H1 (cell line): ENCODE data around the gene ERAS. TPM values are rescaled to one million over a fixed set of nuclear protein-coding genes. Genes with fewer than 3 reads are reported as not detected.

Experiments
- CTCF ChIA-PET: fragments of 300-600 bp; sonication (Branson Sonifier 250); formaldehyde crosslinking; loops from one replicate; lab custom pipeline; 2021; ENCODE audit not compliant: partially characterized antibody; lab: Charles Lee
- POLR2A ChIA-PET: fragments of 300-600 bp; sonication (Branson Sonifier 250); formaldehyde crosslinking; loops from one replicate; lab custom pipeline; 2021; ENCODE audit warnings: inconsistent platforms; ENCODE audit not compliant: partially characterized antibody; lab: Charles Lee
- DNase-seq, 2 experiments: peaks; one replicate each; pipeline versions ENCODE4 v3.0.0 to v3.0.0-alpha.2; 2010 to 2022; ENCODE audit warnings: low spot score in 2 of 2, low read depth in 1 of 2, mixed read lengths in 1 of 2
- FAIRE-seq: peaks from 2 replicates; lab custom pipeline; 2011; peaks lifted over from hg19 to GRCh38; lab: Jason Lieb, UNC
- H2AFZ ChIP-seq: 2 replicates; pipeline ENCODE4 v1.8.1; 2012; ENCODE audit warnings: low read length, inconsistent platforms
- H2AK5ac ChIP-seq: 2 replicates; pipeline ENCODE4 v1.6.1; 2013; ENCODE audit warnings: low read depth, low read length
- H2BK120ac ChIP-seq: replicated peaks from 2 replicates; pipeline ENCODE3; 2013; ENCODE audit warnings: low read depth, low read length, inconsistent platforms
- H2BK12ac ChIP-seq: 2 replicates; pipeline ENCODE4 v1.6.1; 2013; ENCODE audit warnings: low read depth, low read length
- H2BK15ac ChIP-seq: 2 replicates; pipeline ENCODE4 v1.6.1; 2013; ENCODE audit warnings: low read length
- H2BK20ac ChIP-seq: 2 replicates; pipeline ENCODE4 v1.6.1; 2013; ENCODE audit warnings: low read length
- H2BK5ac ChIP-seq: 2 replicates; pipeline ENCODE4 v1.6.1; 2013; ENCODE audit warnings: low read depth, low read length
- H3K14ac ChIP-seq: 2 replicates; pipeline ENCODE4 v1.6.1; 2013; ENCODE audit warnings: inconsistent platforms; ENCODE audit not compliant: insufficient read length
- H3K18ac ChIP-seq: 2 replicates; pipeline ENCODE4 v1.6.1; 2013; ENCODE audit warnings: low read length; ENCODE audit errors: extremely low read depth
- H3K23ac ChIP-seq: 2 replicates; pipeline ENCODE4 v1.6.1; 2013; ENCODE audit warnings: inconsistent platforms; ENCODE audit not compliant: insufficient read length
- H3K23me2 ChIP-seq: 2 replicates; pipeline ENCODE4 v1.6.1; 2013; ENCODE audit warnings: low read depth, low read length
- H3K27ac ChIP-seq: 2 replicates; pipeline ENCODE4 v1.6.1; 2011; ENCODE audit warnings: low read depth, low read length, inconsistent platforms
- H3K27me3 ChIP-seq, 4 experiments: replicated peaks in 1 of 4; 1 replicate in 1 of 4; 2 replicates in 3 of 4; pipeline versions ENCODE4 v1.6.1 to v1.8.1; 2011 to 2013; ENCODE audit warnings: low read length in 3 of 4, mild to moderate bottlenecking in 3 of 4, inconsistent platforms in 2 of 4, mixed read lengths in 2 of 4, moderate library complexity in 1 of 4; ENCODE audit not compliant: control insufficient read depth in 3 of 4, insufficient read depth in 3 of 4; ENCODE audit errors: extremely low read depth in 1 of 4
- H3K36me3 ChIP-seq, 4 experiments: 2 replicates each; pipeline versions ENCODE4 v1.6.1 to v1.8.1; 2011 to 2013; ENCODE audit warnings: mild to moderate bottlenecking in 4 of 4, low read length in 3 of 4, moderate library complexity in 2 of 4, control low read depth in 1 of 4, inconsistent platforms in 1 of 4; ENCODE audit not compliant: insufficient read depth in 4 of 4, control insufficient read depth in 2 of 4
- H3K4ac ChIP-seq: replicated peaks from 2 replicates; pipeline ENCODE3; 2013; ENCODE audit warnings: low read length, low read depth, mixed read lengths, inconsistent platforms; ENCODE audit not compliant: insufficient read length
- H3K4me1 ChIP-seq, 4 experiments: replicated peaks in 1 of 4; 1 replicate in 1 of 4; 2 replicates in 3 of 4; pipeline versions ENCODE4 v1.6.1 to v1.8.1; 2011 to 2013; ENCODE audit warnings: low read length in 3 of 4, inconsistent platforms in 2 of 4, mixed read lengths in 1 of 4; ENCODE audit not compliant: insufficient read depth in 4 of 4, control insufficient read depth in 3 of 4
- H3K4me2 ChIP-seq, 2 experiments: 2 replicates each; pipeline versions ENCODE4 v1.6.1 to v1.8.1; 2011 to 2013; ENCODE audit warnings: low read depth in 2 of 2, low read length in 2 of 2, control low read depth in 1 of 2, inconsistent platforms in 1 of 2, mild to moderate bottlenecking in 1 of 2; ENCODE audit not compliant: insufficient read depth in 1 of 2
- H3K4me3 ChIP-seq, 4 experiments: fragments of 200-600, 300-600 bp in 1 of 4; sonication (generic), shearing (Covaris generic), sonication (Bioruptor Twin) in 1 of 4; 2 replicates each; pipeline versions ENCODE4 v1.5.1 to v1.8.1; 2011 to 2016; ENCODE audit warnings: low read length in 4 of 4, low read depth in 3 of 4, control low read depth in 2 of 4, inconsistent platforms in 2 of 4, mild to moderate bottlenecking in 2 of 4, mixed read lengths in 1 of 4, moderate library complexity in 1 of 4; ENCODE audit not compliant: insufficient read depth in 2 of 4; ENCODE audit errors: extremely low read depth in 1 of 4
- H3K56ac ChIP-seq: replicated peaks from 2 replicates; pipeline ENCODE3; 2013; ENCODE audit warnings: low read depth, mild to moderate bottlenecking, mixed read lengths, low read length, inconsistent platforms; ENCODE audit not compliant: insufficient read length
- H3K79me1 ChIP-seq: 2 replicates; pipeline ENCODE4 v1.6.1; 2013; ENCODE audit warnings: low read depth, low read length, control low read depth
- H3K79me2 ChIP-seq, 2 experiments: 2 replicates each; pipeline versions ENCODE4 v1.6.1 to v1.8.1; 2012 to 2013; ENCODE audit warnings: low read length in 2 of 2, mild to moderate bottlenecking in 2 of 2, inconsistent platforms in 1 of 2; ENCODE audit not compliant: insufficient read depth in 2 of 2, control insufficient read depth in 1 of 2
- H3K9ac ChIP-seq, 4 experiments: replicated peaks in 1 of 4; 1 replicate in 1 of 4; 2 replicates in 3 of 4; pipeline versions ENCODE4 v1.6.1 to v1.8.1; 2011 to 2013; ENCODE audit warnings: low read depth in 3 of 4, low read length in 3 of 4, control low read depth in 2 of 4, mild to moderate bottlenecking in 2 of 4, moderate library complexity in 2 of 4, inconsistent platforms in 1 of 4; ENCODE audit errors: extremely low read depth in 1 of 4
- H3K9me3 ChIP-seq, 2 experiments: 2 replicates each; pipeline versions ENCODE4 v1.6.1 to v1.8.1; 2012 to 2013; ENCODE audit warnings: mild to moderate bottlenecking in 2 of 2, moderate library complexity in 2 of 2, control low read depth in 1 of 2, inconsistent platforms in 1 of 2, low read depth in 1 of 2, low read length in 1 of 2, mixed read lengths in 1 of 2; ENCODE audit not compliant: insufficient read depth in 2 of 2
- H4K20me1 ChIP-seq, 2 experiments: replicated peaks in 1 of 2; 2 replicates each; pipeline versions ENCODE3 to v1.8.1; 2011 to 2013; ENCODE audit warnings: inconsistent platforms in 2 of 2, low read length in 2 of 2, mild to moderate bottlenecking in 1 of 2; ENCODE audit not compliant: insufficient read depth in 2 of 2, control insufficient read depth in 1 of 2
- H4K5ac ChIP-seq: 2 replicates; pipeline ENCODE4 v1.6.1; 2013; ENCODE audit warnings: low read length, low read depth, mixed read lengths, inconsistent platforms; ENCODE audit not compliant: insufficient read length
- H4K8ac ChIP-seq: 2 replicates; pipeline ENCODE4 v1.8.0; 2013; ENCODE audit warnings: mild to moderate bottlenecking, moderate library complexity, low read length, inconsistent platforms; ENCODE audit not compliant: insufficient read depth; ENCODE audit errors: extremely low read depth
- H4K91ac ChIP-seq: replicated peaks from 2 replicates; pipeline ENCODE3; 2013; ENCODE audit warnings: low read length, mixed read lengths, inconsistent platforms; ENCODE audit not compliant: insufficient read length
- BACH1 ChIP-seq: IDR thresholded peaks from 2 replicates; pipeline ENCODE4 v1.6.1; 2012; ENCODE audit warnings: low read length, improper control_type of control experiment
- FOSL1 ChIP-seq: IDR thresholded peaks from 2 replicates; pipeline ENCODE4 v1.6.1; 2011; ENCODE audit warnings: mild to moderate bottlenecking, low read depth, low read length, moderate library complexity; ENCODE audit not compliant: insufficient read depth
- HDAC2 ChIP-seq, 2 experiments: fragments of 300-600 bp in 1 of 2; sonication (generic) in 1 of 2; IDR thresholded peaks; 2 replicates each; pipeline ENCODE4 v1.6.1; 2011 to 2012; ENCODE audit warnings: low read depth in 2 of 2, low read length in 2 of 2, mild to moderate bottlenecking in 2 of 2, moderate library complexity in 2 of 2, borderline replicate concordance in 1 of 2, inconsistent platforms in 1 of 2
- KDM5A ChIP-seq: fragments of 200-600 bp; IDR thresholded peaks from 2 replicates; pipeline ENCODE4 v1.7.1; 2012; ENCODE audit warnings: mild to moderate bottlenecking, low read length, inconsistent platforms, mixed read lengths
- RAD21 ChIP-seq, 2 experiments: IDR thresholded peaks in 1 of 2; conservative IDR thresholded peaks in 1 of 2; 2 replicates each; pipeline ENCODE4 v1.6.1; 2011; ENCODE audit warnings: low read depth in 2 of 2, low read length in 2 of 2, improper control_type of control experiment in 1 of 2, inconsistent platforms in 1 of 2, mild to moderate bottlenecking in 1 of 2, moderate library complexity in 1 of 2
- SP4 ChIP-seq: IDR thresholded peaks from 2 replicates; pipeline ENCODE4 v1.6.1; 2012; ENCODE audit warnings: low read length, inconsistent platforms
- TBP ChIP-seq: IDR thresholded peaks from 2 replicates; pipeline ENCODE4 v1.6.1; 2011; ENCODE audit warnings: low read depth, low read length, improper control_type of control experiment
- WGBS, 2 experiments: shearing (Covaris generic) in 1 of 2; methylation state at CpG; one replicate each; pipeline versions ENCODE4 v1.1.6 to v1.1.7; 2013 to 2015; ENCODE audit warnings: low lambda C conversion rate in 2 of 2, mixed read lengths in 2 of 2, inconsistent platforms in 1 of 2, low coverage in 1 of 2, missing lambda C conversion rate in 1 of 2; ENCODE audit not compliant: insufficient replicate concordance in 2 of 2, insufficient coverage in 1 of 2, insufficient read length in 1 of 2; ENCODE audit errors: extremely low coverage in 1 of 2, missing lambda C conversion rate in 1 of 2; 5-methylcytosine and 5-hydroxymethylcytosine counted together
- polyA plus RNA-seq, 7 experiments: library from polyadenylated mRNA; depleted of rRNA in 3 of 7; stranded (reverse) in 5 of 7; unstranded in 2 of 7; fragments of >200 nt in 5 of 7; fragments of 200-250 nt in 2 of 7; gene quantifications; 1 replicate in 5 of 7; 2 replicates in 1 of 7; 4 replicates in 1 of 7; pipeline versions ENCODE4 v1.2.1 to v1.2.3, GENCODE V29; 2011 to 2013; ENCODE audit warnings: missing spikeins in 2 of 7, mixed read lengths in 2 of 7
- total RNA-seq: library from RNA; stranded (reverse); fragmentation: NEBNext Ultra II Directional; extraction: Animal tissue kit (Norgen Biotek cat#: 25700); gene quantifications from 2 replicates; pipeline ENCODE4 v1.2.1, GENCODE V29; 2021

Gene ERAS
- total and polyA plus RNA-seq, 2 of the 8 experiments (the other 6 are each of a cell fraction or from before 2014, with no cell fraction given): 0.70 TPM; not detected in 1

DNA sequence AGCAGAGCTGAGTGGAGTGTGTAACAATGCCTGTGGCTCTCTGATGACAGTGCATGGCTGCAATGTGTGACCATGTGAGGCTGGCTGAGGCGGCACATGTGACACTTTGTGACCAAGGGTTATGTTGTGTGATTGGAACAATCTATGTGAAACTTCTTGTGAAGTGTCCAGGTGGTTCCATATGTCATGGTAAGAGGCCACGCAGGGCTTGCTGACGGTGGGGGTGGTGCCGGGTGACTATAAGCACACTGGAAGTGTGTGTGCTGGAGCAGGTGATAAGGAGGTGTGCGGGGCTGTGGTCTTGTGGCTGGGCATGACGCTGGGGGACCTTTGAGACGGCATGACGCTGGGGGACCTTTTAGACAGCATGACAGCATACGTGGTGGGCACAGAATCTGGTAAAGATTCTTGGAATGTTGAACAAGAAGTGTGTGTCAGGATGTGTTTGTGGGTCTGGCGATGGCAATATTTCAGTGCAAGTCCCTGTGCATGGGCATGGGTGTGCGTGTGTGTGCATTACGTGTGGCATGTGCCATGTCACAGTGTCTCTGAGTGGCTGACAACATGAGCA is 31.9 kb upstream of the ERAS start:
- H3K27ac ChIP-seq: no peak overlapping the region
- no peak overlapping the region for H2BK12ac ChIP-seq
- no peak overlapping the region for H4K5ac ChIP-seq
- WGBS, 2 experiments: 91% methylated on average over 10 of the region's 12 CpGs; no CpG with 5 or more reads in 1 of the 2 experiments
- no peak overlapping the region for H3K56ac ChIP-seq
- H3K4me1 ChIP-seq: no peaks in the 10 kb centered on the region
- H3K23ac ChIP-seq: no peak overlapping the region
- no peaks in the 10 kb centered on the region for H3K9me3 ChIP-seq
- ChIA-PET CTCF (interaction anchor here (1.2 kb wide), 1 partner anchor 361 kb away, joined by 4 read pairs; no protein-coding TSS in a partner anchor), POLR2A (no interaction called here)
- H3K14ac ChIP-seq: no peak overlapping the region
- no peak overlapping the region for H3K9ac ChIP-seq
- H3K18ac ChIP-seq: no peak overlapping the region
- no peak overlapping the region for H2BK20ac ChIP-seq
- no peaks in the 10 kb centered on the region for H3K36me3 ChIP-seq
- no peaks in the 10 kb centered on the region for H3K27me3 ChIP-seq
- no peak overlapping the region; the same call in 1 of the 2 replicates for H4K8ac ChIP-seq
- H2BK120ac ChIP-seq: no peak overlapping the region
- H4K91ac ChIP-seq: no peak overlapping the region
- no peak overlapping the region for H2BK15ac ChIP-seq
- no peak overlapping the region for H2AFZ ChIP-seq
- FAIRE-seq (no peak), DNase-seq (no peak)
- H3K23me2 ChIP-seq: no peaks in the 10 kb centered on the region
- H3K4me3 ChIP-seq: no peak overlapping the region
- H2BK5ac ChIP-seq: no peak overlapping the region
- H3K79me1 ChIP-seq: no peaks in the 10 kb centered on the region
- no peak overlapping the region for H3K4ac ChIP-seq
- H2AK5ac ChIP-seq: no peak overlapping the region
- no peak overlapping the region for H3K4me2 ChIP-seq
- no peaks in the 10 kb centered on the region for H3K79me2 ChIP-seq
- H4K20me1 ChIP-seq: no peaks in the 10 kb centered on the region
- TF ChIP-seq KDM5A (no peak), BACH1 (no peak), HDAC2 (IDR thresholded peaks at IDR 0.05; ENCODE audit: borderline replicate concordance in 1 of 2, low read depth in 2 of 2, low read length in 2 of 2) (no peak), TBP (no peak), FOSL1 (no peak), SP4 (no peak), RAD21 (IDR thresholded peaks at IDR 0.05 in 1 of 2, conservative IDR thresholded peaks at IDR 0.05 in 1 of 2; ENCODE audit: low read depth in 2 of 2, low read length in 2 of 2) (no peak)
